ENCODE results near the gene CTBP2.

Gene CTBP2

GRCh38 chr10:125056161-125057132 is 103.9 kb downstream of the CTBP2 start:
- Histone ChIP-seq H3K79me1 (ENCODE audit: low read depth, low read length) (peaks cover 16% of the 10 kb centered on the region), H3K4me1 (ENCODE audit: control insufficient read depth in 2 of 2, insufficient read depth in 1 of 2, low read depth in 1 of 2, low read length in 2 of 2) (peaks cover 44 to 47% of the 10 kb centered on the region in 2 donors), H2AK5ac (ENCODE audit: low read depth, low read length) (peak overlapping the region; percentile 42), H2BK15ac (ENCODE audit: low read length) (peak overlapping the region; percentile 33), H3K27ac (replicated peaks; ENCODE audit: low read length) (peak overlapping the region; percentile 69), H2AFZ (ENCODE audit: low read length) (no peak overlapping the region), H3K9me3 (replicated peaks in 1 of 2; ENCODE audit: control insufficient read depth in 2 of 2, insufficient read depth in 1 of 2, low read depth in 1 of 2, low read length in 2 of 2) (peaks cover 3 to 14% of the 10 kb centered on the region in 2 donors), H3K4me2 (ENCODE audit: insufficient read depth, low read length, poor library complexity, severe bottlenecking) (peak overlapping the region; percentile 56), H3K4ac (ENCODE audit: low read length) (no peak overlapping the region), H3K4me3 (ENCODE audit: low read length in 2 of 2) (peak overlapping the region in 1 of 2 donors; percentile 4), H3K9ac (ENCODE audit: low read depth, low read length, poor library complexity) (peak overlapping the region; percentile 64), H3K14ac (ENCODE audit: low read length) (peak overlapping the region; percentile 41), H2BK12ac (ENCODE audit: low read length) (peak overlapping the region; percentile 1), H3K18ac (ENCODE audit: low read length) (peak overlapping the region; percentile 36), H3K27me3 (ENCODE audit: control insufficient read depth in 3 of 3, insufficient read depth in 3 of 3, low read depth in 1 of 3, low read length in 3 of 3) (no peaks in the 10 kb centered on the region), H3K36me3 (replicated peaks in 1 of 2; ENCODE audit: control insufficient read depth in 2 of 2, insufficient read depth in 2 of 2, low read length in 2 of 2) (peaks cover 2 to 19% of the 10 kb centered on the region in 2 donors), H3K23ac (ENCODE audit: low read depth, low read length, poor library complexity) (no peak overlapping the region), H2BK120ac (ENCODE audit: low read depth, low read length) (peak overlapping the region; percentile 83), H4K8ac (ENCODE audit: low read depth, low read length) (no peak overlapping the region), H2BK5ac (ENCODE audit: low read length) (peak overlapping the region; percentile 61), H4K91ac (ENCODE audit: low read depth, low read length, poor library complexity) (peak overlapping the region; percentile 70)
- DNase-seq (ENCODE audit: low spot score): no peak
- no CpG with 5 or more reads among the region's 21 CpGs for WGBS, 2 donors (ENCODE audit: extremely low coverage in 2 of 2, insufficient read length in 2 of 2, insufficient replicate concordance in 1 of 2)

- Histone ChIP-seq H3K79me1 (ENCODE audit: low read depth, low read length) (peaks cover 15% of the 10 kb centered on the region), H2BK12ac (ENCODE audit: low read length) (no peak overlapping the region), H3K14ac (ENCODE audit: low read length) (no peak overlapping the region), H4K91ac (ENCODE audit: low read depth, low read length, poor library complexity) (no peak overlapping the region), H2AK5ac (ENCODE audit: low read depth, low read length) (peak overlapping the region; percentile 4), H3K4me3 (ENCODE audit: low read length in 2 of 2) (no peak overlapping the region), H2AFZ (ENCODE audit: low read length) (no peak overlapping the region), H3K27ac (replicated peaks; ENCODE audit: low read length) (no peak overlapping the region), H3K4ac (ENCODE audit: low read length) (no peak overlapping the region), H3K36me3 (replicated peaks in 1 of 2; ENCODE audit: control insufficient read depth in 2 of 2, insufficient read depth in 2 of 2, low read length in 2 of 2) (peaks cover 2 to 24% of the 10 kb centered on the region in 2 donors), H3K9me3 (replicated peaks in 1 of 2; ENCODE audit: control insufficient read depth in 2 of 2, insufficient read depth in 1 of 2, low read depth in 1 of 2, low read length in 2 of 2) (peaks cover 3 to 14% of the 10 kb centered on the region in 2 donors), H2BK120ac (ENCODE audit: low read depth, low read length) (no peak overlapping the region), H3K27me3 (ENCODE audit: control insufficient read depth in 3 of 3, insufficient read depth in 3 of 3, low read depth in 1 of 3, low read length in 3 of 3) (no peaks in the 10 kb centered on the region), H2BK15ac (ENCODE audit: low read length) (no peak overlapping the region), H3K4me2 (ENCODE audit: insufficient read depth, low read length, poor library complexity, severe bottlenecking) (no peak overlapping the region), H2BK5ac (ENCODE audit: low read length) (no peak overlapping the region), H3K18ac (ENCODE audit: low read length) (peak overlapping the region; percentile 7), H3K4me1 (ENCODE audit: control insufficient read depth in 2 of 2, insufficient read depth in 1 of 2, low read depth in 1 of 2, low read length in 2 of 2) (peaks cover 36 to 38% of the 10 kb centered on the region in 2 donors), H3K9ac (ENCODE audit: low read depth, low read length, poor library complexity) (no peak overlapping the region), H3K23ac (ENCODE audit: low read depth, low read length, poor library complexity) (no peak overlapping the region), H4K8ac (ENCODE audit: low read depth, low read length) (no peak overlapping the region)
- DNase-seq (ENCODE audit: low spot score): no peak
- no CpG with 5 or more reads among the region's 5 CpGs for WGBS, 2 donors (ENCODE audit: extremely low coverage in 2 of 2, insufficient read length in 2 of 2, insufficient replicate concordance in 1 of 2)
Observed at GRCh38 chr10:125055446-125055845, 104.9 kb downstream of the CTBP2 start.

GRCh38 chr10:125054669-125055268 is 105.6 kb downstream of the CTBP2 start:
- Histone ChIP-seq H2BK15ac (ENCODE audit: low read length) (no peak overlapping the region), H3K18ac (ENCODE audit: low read length) (no peak overlapping the region), H3K14ac (ENCODE audit: low read length) (no peak overlapping the region), H3K23ac (ENCODE audit: low read depth, low read length, poor library complexity) (no peak overlapping the region), H4K91ac (ENCODE audit: low read depth, low read length, poor library complexity) (no peak overlapping the region), H2BK120ac (ENCODE audit: low read depth, low read length) (no peak overlapping the region), H3K79me1 (ENCODE audit: low read depth, low read length) (peaks cover 15% of the 10 kb centered on the region), H2AFZ (ENCODE audit: low read length) (no peak overlapping the region), H3K36me3 (replicated peaks in 1 of 2; ENCODE audit: control insufficient read depth in 2 of 2, insufficient read depth in 2 of 2, low read length in 2 of 2) (peaks cover 2 to 21% of the 10 kb centered on the region in 2 donors), H3K4ac (ENCODE audit: low read length) (no peak overlapping the region), H3K9ac (ENCODE audit: low read depth, low read length, poor library complexity) (no peak overlapping the region), H2BK12ac (ENCODE audit: low read length) (no peak overlapping the region), H3K4me3 (ENCODE audit: low read length in 2 of 2) (no peak overlapping the region), H2BK5ac (ENCODE audit: low read length) (no peak overlapping the region), H3K4me1 (ENCODE audit: control insufficient read depth in 2 of 2, insufficient read depth in 1 of 2, low read depth in 1 of 2, low read length in 2 of 2) (peaks cover 30 to 32% of the 10 kb centered on the region in 2 donors), H3K9me3 (replicated peaks in 1 of 2; ENCODE audit: control insufficient read depth in 2 of 2, insufficient read depth in 1 of 2, low read depth in 1 of 2, low read length in 2 of 2) (peaks cover 3 to 14% of the 10 kb centered on the region in 2 donors), H3K27me3 (ENCODE audit: control insufficient read depth in 3 of 3, insufficient read depth in 3 of 3, low read depth in 1 of 3, low read length in 3 of 3) (no peaks in the 10 kb centered on the region), H4K8ac (ENCODE audit: low read depth, low read length) (no peak overlapping the region), H2AK5ac (ENCODE audit: low read depth, low read length) (no peak overlapping the region), H3K4me2 (ENCODE audit: insufficient read depth, low read length, poor library complexity, severe bottlenecking) (no peak overlapping the region), H3K27ac (replicated peaks; ENCODE audit: low read length) (no peak overlapping the region)
- no CpG with 5 or more reads among the region's 9 CpGs for WGBS, 2 donors (ENCODE audit: extremely low coverage in 2 of 2, insufficient read length in 2 of 2, insufficient replicate concordance in 1 of 2)
- DNase-seq (ENCODE audit: low spot score): no peak

- no peaks in the 10 kb centered on the region for H3K27me3 ChIP-seq (ENCODE audit: control insufficient read depth in 3 of 3, insufficient read depth in 3 of 3, low read depth in 1 of 3, low read length in 3 of 3)
- no CpG with 5 or more reads among the region's 3 CpGs for WGBS, 2 donors (ENCODE audit: extremely low coverage in 2 of 2, insufficient read length in 2 of 2, insufficient replicate concordance in 1 of 2)
- no peak overlapping the region for H3K4ac ChIP-seq (ENCODE audit: low read length)
- peaks cover 3 to 14% of the 10 kb centered on the region in 2 donors for H3K9me3 ChIP-seq (replicated peaks in 1 of 2; ENCODE audit: control insufficient read depth in 2 of 2, insufficient read depth in 1 of 2, low read depth in 1 of 2, low read length in 2 of 2)
- no peak overlapping the region for H3K18ac ChIP-seq (ENCODE audit: low read length)
- no peak overlapping the region for H3K23ac ChIP-seq (ENCODE audit: low read depth, low read length, poor library complexity)
- H4K91ac ChIP-seq (ENCODE audit: low read depth, low read length, poor library complexity): no peak overlapping the region
- H2BK5ac ChIP-seq (ENCODE audit: low read length): no peak overlapping the region
- no peak overlapping the region for H3K14ac ChIP-seq (ENCODE audit: low read length)
- peaks cover 2 to 20% of the 10 kb centered on the region in 2 donors for H3K36me3 ChIP-seq (replicated peaks in 1 of 2; ENCODE audit: control insufficient read depth in 2 of 2, insufficient read depth in 2 of 2, low read length in 2 of 2)
- no peak for DNase-seq (ENCODE audit: low spot score)
- H2BK12ac ChIP-seq (ENCODE audit: low read length): no peak overlapping the region
- H3K4me2 ChIP-seq (ENCODE audit: insufficient read depth, low read length, poor library complexity, severe bottlenecking): no peak overlapping the region
- H3K4me3 ChIP-seq (ENCODE audit: low read length in 2 of 2): no peak overlapping the region
- H2BK15ac ChIP-seq (ENCODE audit: low read length): no peak overlapping the region
- H3K27ac ChIP-seq (replicated peaks; ENCODE audit: low read length): no peak overlapping the region
- no peak overlapping the region for H2BK120ac ChIP-seq (ENCODE audit: low read depth, low read length)
- H2AK5ac ChIP-seq (ENCODE audit: low read depth, low read length): no peak overlapping the region
- H2AFZ ChIP-seq (ENCODE audit: low read length): no peak overlapping the region
- peaks cover 29 to 30% of the 10 kb centered on the region in 2 donors for H3K4me1 ChIP-seq (ENCODE audit: control insufficient read depth in 2 of 2, insufficient read depth in 1 of 2, low read depth in 1 of 2, low read length in 2 of 2)
- no peak overlapping the region for H3K9ac ChIP-seq (ENCODE audit: low read depth, low read length, poor library complexity)
- peaks cover 15% of the 10 kb centered on the region for H3K79me1 ChIP-seq (ENCODE audit: low read depth, low read length)
- H4K8ac ChIP-seq (ENCODE audit: low read depth, low read length): no peak overlapping the region
Observed at GRCh38 chr10:125054216-125054615, 106.1 kb downstream of the CTBP2 start.
